Upper lobe of right lung (tissue), 1 donor: Measurements from ENCODE around the gene RBM20. TPM values are rescaled to one million over a fixed set of nuclear protein-coding genes. Genes with fewer than 3 reads are reported as not detected.

Source experiments
- ATAC-seq: fragments of 200-7000 bp; cut with Tn5 transposase; one replicate; pipeline ENCODE4 v1.9.1; 2020; ENCODE audit warnings: mild to moderate bottlenecking, moderate library complexity
- DNase-seq: peaks from one replicate; pipeline ENCODE4 v3.0.0-alpha.2; 2020
- H3K27ac ChIP-seq: fragments of 200-600 bp; one replicate; pipeline ENCODE4 v1.8.0; 2022
- H3K27me3 ChIP-seq: fragments of 200-600 bp; one replicate; pipeline ENCODE4 v1.8.0; 2022; ENCODE audit warnings: mild to moderate bottlenecking
- H3K36me3 ChIP-seq: fragments of 200-600 bp; one replicate; pipeline ENCODE4 v1.8.0; 2022
- H3K4me1 ChIP-seq: fragments of 200-600 bp; one replicate; pipeline ENCODE4 v1.8.0; 2022
- H3K4me3 ChIP-seq: fragments of 200-600 bp; one replicate; pipeline ENCODE4 v1.8.0; 2022; ENCODE audit warnings: mild to moderate bottlenecking
- H3K9me3 ChIP-seq: fragments of 200-600 bp; one replicate; pipeline ENCODE4 v1.8.0; 2022
- intact Hi-C: fragments of 100-400 bp; cut with DNase I; formaldehyde crosslinking; loops from one replicate; pipeline ENCODE4 v1.11.0; 2022
- total RNA-seq: library from RNA; stranded (reverse); fragmentation: NEBNext Ultra II Directional; extraction: Animal tissue kit (Norgen Biotek cat#: 25700); gene quantifications from one replicate; pipeline ENCODE4 v1.2.1, GENCODE V29; 2021
- TF ChIP-seq, protein P1 (sequence below): fragments of 200-600 bp; IDR thresholded peaks from one replicate; pipeline ENCODE4 v1.8.0; 2022; ENCODE audit warnings: antibody characterized with exemption
- donor health status: DM: no; HTN: yes; CAD: no; lungs with severe emphysema.

RBM20 gene
- total RNA-seq, 1 donor from 2014 or later: 0.41 TPM

DNA sequence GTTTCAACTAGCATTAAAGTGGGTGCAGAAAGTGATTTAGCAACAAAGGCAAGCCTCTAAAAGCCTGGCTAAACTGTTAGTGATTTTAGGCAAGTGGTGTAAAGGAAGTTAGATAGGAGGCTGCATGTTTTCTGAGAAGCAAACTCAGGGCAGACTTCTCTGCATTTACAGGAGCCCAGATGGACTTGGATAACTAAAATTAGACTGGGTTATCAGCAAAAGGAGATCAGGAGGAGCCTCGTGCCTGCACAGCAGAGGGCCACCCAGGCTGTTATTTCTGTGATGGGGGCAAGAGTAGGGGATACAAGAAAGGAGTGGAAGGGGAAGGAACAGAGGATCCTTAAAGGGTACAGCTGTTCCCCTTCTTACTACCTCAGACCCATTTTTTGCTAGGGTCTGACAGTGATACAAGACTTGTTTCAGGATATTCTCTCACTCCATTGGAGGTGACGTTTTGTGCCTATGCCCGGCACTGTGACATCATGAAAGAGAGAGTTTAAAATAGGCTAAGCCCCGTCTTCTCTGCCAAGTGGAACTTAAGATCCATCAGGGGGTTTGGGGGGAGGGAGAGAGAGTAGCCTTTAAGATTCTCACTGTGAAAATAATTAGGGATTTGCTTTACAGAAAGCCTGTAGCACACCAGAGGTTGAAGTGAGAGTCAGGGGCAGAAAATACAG lies 178.0 kb downstream of the RBM20 start:
- no peak for DNase-seq
- H3K4me1 ChIP-seq: peaks cover 35% of the 10 kb centered on the region
- no peaks in the 10 kb centered on the region for H3K9me3 ChIP-seq
- no peaks in the 10 kb centered on the region for H3K27me3 ChIP-seq
- H3K36me3 ChIP-seq: no peaks in the 10 kb centered on the region
- no peak overlapping the region for H3K4me3 ChIP-seq
- intact Hi-C loops: no loop called here
- no peak for ATAC-seq
- peak overlapping the region; percentile 18 for H3K27ac ChIP-seq
- TF ChIP-seq, protein P1, sequence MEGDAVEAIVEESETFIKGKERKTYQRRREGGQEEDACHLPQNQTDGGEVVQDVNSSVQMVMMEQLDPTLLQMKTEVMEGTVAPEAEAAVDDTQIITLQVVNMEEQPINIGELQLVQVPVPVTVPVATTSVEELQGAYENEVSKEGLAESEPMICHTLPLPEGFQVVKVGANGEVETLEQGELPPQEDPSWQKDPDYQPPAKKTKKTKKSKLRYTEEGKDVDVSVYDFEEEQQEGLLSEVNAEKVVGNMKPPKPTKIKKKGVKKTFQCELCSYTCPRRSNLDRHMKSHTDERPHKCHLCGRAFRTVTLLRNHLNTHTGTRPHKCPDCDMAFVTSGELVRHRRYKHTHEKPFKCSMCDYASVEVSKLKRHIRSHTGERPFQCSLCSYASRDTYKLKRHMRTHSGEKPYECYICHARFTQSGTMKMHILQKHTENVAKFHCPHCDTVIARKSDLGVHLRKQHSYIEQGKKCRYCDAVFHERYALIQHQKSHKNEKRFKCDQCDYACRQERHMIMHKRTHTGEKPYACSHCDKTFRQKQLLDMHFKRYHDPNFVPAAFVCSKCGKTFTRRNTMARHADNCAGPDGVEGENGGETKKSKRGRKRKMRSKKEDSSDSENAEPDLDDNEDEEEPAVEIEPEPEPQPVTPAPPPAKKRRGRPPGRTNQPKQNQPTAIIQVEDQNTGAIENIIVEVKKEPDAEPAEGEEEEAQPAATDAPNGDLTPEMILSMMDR: no peak

DNA sequence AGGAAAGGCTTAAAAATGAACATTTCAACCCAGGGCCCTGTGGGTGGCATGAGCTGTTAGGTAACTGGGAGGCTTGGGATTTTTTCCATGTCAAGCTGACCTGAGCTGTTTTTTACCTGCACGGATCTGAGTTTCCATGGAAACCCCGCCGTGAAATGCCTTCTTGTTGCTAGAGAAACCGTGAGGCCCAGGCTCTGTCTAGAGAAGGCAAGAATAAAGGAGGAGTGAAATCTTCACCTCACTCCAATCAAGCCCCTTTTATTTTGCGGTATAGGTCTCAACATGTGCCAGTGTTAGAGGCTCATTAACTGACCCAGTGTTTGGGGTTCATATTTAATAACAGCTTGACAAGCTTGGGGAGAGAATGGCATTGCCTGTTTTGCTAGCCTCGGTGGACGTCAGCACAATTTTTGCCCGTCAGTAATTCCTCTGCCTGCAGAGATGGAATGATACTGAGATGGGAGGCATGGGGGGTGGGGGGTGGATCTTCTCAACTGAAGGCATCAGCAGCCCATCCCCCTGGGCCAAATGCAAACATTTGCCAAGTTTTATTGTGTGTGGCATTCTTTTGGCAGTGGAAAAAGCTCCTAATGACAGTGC lies 178.7 kb downstream of the RBM20 start:
- H3K9me3 ChIP-seq: no peaks in the 10 kb centered on the region
- intact Hi-C loops: no loop called here
- H3K4me3 ChIP-seq: no peak overlapping the region
- H3K27ac ChIP-seq: peak overlapping the region; percentile 18
- H3K27me3 ChIP-seq: no peaks in the 10 kb centered on the region
- ATAC-seq: no peak
- no peaks in the 10 kb centered on the region for H3K36me3 ChIP-seq
- TF ChIP-seq, protein P1: no peak
- DNase-seq: no peak
- peaks cover 35% of the 10 kb centered on the region for H3K4me1 ChIP-seq

DNA sequence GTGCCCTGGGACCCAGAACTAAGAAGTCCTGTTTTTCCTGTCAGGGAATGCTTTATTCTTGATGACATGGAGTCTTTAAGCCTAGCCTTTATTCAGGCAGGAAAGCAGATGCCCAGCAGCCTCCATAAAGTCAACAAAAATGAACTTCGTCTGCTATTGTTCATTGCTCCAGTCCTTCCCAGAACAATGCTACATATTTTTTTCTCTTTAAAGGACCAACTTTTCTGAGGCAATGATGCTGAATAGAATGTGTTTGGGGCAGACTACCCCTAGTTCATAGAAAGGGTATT lies 180.0 kb downstream of the RBM20 start:
- Histone ChIP-seq H3K27ac (no peak overlapping the region), H3K4me3 (no peak overlapping the region), H3K27me3 (no peaks in the 10 kb centered on the region), H3K9me3 (no peaks in the 10 kb centered on the region), H3K36me3 (no peaks in the 10 kb centered on the region), H3K4me1 (peaks cover 29% of the 10 kb centered on the region)
- no peak for ATAC-seq
- DNase-seq: no peak
- intact Hi-C loops: no loop called here
- TF ChIP-seq, protein P1: no peak

DNA sequence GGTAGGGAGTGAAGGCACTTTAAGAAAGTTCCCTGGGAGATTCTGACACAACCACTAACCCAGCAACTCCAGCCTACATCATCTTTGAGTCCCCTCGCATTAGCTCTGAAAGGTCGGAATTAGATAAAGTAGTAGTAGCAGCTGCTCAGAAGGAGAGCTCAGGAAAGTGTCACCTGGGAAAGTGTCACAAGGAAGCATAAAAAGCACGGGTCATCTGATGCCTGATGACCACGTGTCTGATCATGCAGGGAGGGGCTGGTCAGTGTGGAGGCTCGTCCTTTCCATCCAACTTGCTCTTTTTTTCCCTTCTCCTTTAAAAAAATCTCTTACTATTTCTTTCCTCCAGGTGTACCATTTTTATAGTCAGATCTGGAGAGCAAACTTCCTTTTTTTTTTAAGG lies 180.5 kb downstream of the RBM20 start:
- TF ChIP-seq, protein P1: no peak
- peaks cover 29% of the 10 kb centered on the region for H3K4me1 ChIP-seq
- DNase-seq (no peak), ATAC-seq (no peak)
- no peaks in the 10 kb centered on the region for H3K27me3 ChIP-seq
- H3K4me3 ChIP-seq: no peak overlapping the region
- H3K27ac ChIP-seq: no peak overlapping the region
- intact Hi-C loops: no loop called here
- H3K9me3 ChIP-seq: no peaks in the 10 kb centered on the region
- no peaks in the 10 kb centered on the region for H3K36me3 ChIP-seq

DNA sequence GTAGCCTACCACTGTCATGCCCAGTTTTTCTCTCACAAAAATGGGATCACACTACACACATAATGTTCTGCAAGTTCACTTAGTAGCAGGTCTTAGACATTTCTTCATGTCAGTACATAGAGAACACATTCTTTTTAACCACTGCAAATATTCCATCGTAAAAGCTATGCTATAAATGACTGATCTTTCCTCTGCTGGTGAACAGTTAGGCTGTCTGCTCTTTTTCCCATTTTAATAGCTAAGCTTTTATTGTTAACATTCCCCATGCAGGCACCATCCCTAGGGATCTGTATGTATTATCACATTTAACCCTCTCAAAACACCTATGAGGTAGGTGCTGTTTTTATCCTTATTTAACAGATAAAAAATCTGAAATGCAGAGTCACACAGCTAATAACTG lies 181.4 kb downstream of the RBM20 start:
- ATAC-seq (no peak), DNase-seq (no peak)
- no peaks in the 10 kb centered on the region for H3K27me3 ChIP-seq
- no peak overlapping the region for H3K27ac ChIP-seq
- H3K4me3 ChIP-seq: no peak overlapping the region
- TF ChIP-seq, protein P1: no peak
- H3K9me3 ChIP-seq: no peaks in the 10 kb centered on the region
- no peaks in the 10 kb centered on the region for H3K36me3 ChIP-seq
- intact Hi-C loops: no loop called here
- peaks cover 21% of the 10 kb centered on the region for H3K4me1 ChIP-seq
